Measurements from ENCODE around the gene LXN. TPM values are rescaled to one million over a fixed set of nuclear protein-coding genes. Genes with fewer than 3 reads are reported as not detected.

Gene LXN
- total and polyA plus RNA-seq, 2 of the 8 experiments (the other 6 are each of a cell fraction or from before 2014, with no cell fraction given), result 3.2 to 4.7 TPM

DNA sequence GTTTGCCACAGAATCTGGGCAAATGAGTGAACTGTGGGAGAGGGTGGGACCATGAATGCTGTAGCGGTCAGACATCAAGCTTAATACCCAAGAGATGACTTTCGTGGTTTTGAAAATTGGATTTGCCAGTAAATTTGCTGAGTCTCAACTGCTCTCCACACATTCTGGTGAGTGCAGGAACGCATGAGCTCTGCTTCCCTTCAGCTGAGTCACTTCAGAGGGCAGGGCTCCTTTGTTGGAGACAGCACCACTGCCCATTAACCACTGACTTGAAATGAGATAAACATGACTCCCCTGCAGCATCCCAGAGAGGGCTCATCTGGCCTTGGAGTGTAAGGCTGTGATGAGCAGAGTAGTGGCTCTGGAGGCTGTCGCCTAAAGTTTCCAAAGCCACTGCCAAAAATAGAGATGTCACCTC, 37.2 kb upstream of the LXN start:
- no peak overlapping the region for H3K4ac ChIP-seq (replicated peaks; ENCODE audit: insufficient read length, low read depth, low read length)
- no peak for DNase-seq (ENCODE audit: low read depth in 1 of 2, low spot score in 2 of 2)
- no peak overlapping the region for H4K5ac ChIP-seq (ENCODE audit: insufficient read length, low read depth, low read length)
- no peak overlapping the region for H2BK20ac ChIP-seq (ENCODE audit: low read length)
- no peak overlapping the region for H2BK15ac ChIP-seq (ENCODE audit: low read length)
- no peak overlapping the region for H4K91ac ChIP-seq (replicated peaks; ENCODE audit: insufficient read length, low read length)
- H3K4me2 ChIP-seq (ENCODE audit: insufficient read depth in 1 of 2, low read depth in 2 of 2, low read length in 2 of 2), result no peak overlapping the region
- no peak overlapping the region for H2AFZ ChIP-seq (ENCODE audit: low read length)
- H3K9ac ChIP-seq (replicated peaks in 1 of 4; ENCODE audit: extremely low read depth in 1 of 4, low read depth in 3 of 4, low read length in 3 of 4), result no peak overlapping the region
- no peak overlapping the region for H3K14ac ChIP-seq (ENCODE audit: insufficient read length)
- no peaks in the 10 kb centered on the region for H3K79me1 ChIP-seq (ENCODE audit: low read depth, low read length)
- no peak for TF ChIP-seq CBX5 (IDR thresholded peaks at IDR 0.05; ENCODE audit: low read depth, low read length)
- no peaks in the 10 kb centered on the region for H3K79me2 ChIP-seq (ENCODE audit: control insufficient read depth in 1 of 2, insufficient read depth in 2 of 2, low read length in 2 of 2)
- 76% methylated on average over 4 of the region's 4 CpGs; no CpG with 5 or more reads in 1 of the 2 experiments for WGBS, 2 experiments (ENCODE audit: extremely low coverage in 1 of 2, insufficient coverage in 1 of 2, insufficient read length in 1 of 2, insufficient replicate concordance in 2 of 2, low coverage in 1 of 2, low lambda C conversion rate in 2 of 2, missing lambda C conversion rate in 1 of 2)
- peaks cover 0 to 2% (median 0%) of the 10 kb centered on the region in 4 experiments; a peak in 1 of 8 replicates for H3K36me3 ChIP-seq (ENCODE audit: control insufficient read depth in 2 of 4, insufficient read depth in 4 of 4, low read length in 3 of 4)
- H4K8ac ChIP-seq (ENCODE audit: extremely low read depth, insufficient read depth, low read length), result no peak overlapping the region
- H3K27ac ChIP-seq (ENCODE audit: low read depth, low read length), result no peak overlapping the region
- no peak overlapping the region for H3K18ac ChIP-seq (ENCODE audit: extremely low read depth, low read length)
- CTCF ChIA-PET (ENCODE audit: partially characterized antibody), result interaction anchor here (0.9 to 2.1 kb wide), 3 partner anchors 14 to 37 kb away, joined by 4 to 9 read pairs (median 5); partner anchors contain the start of gene LXN
- H2AK5ac ChIP-seq (ENCODE audit: low read depth, low read length), result no peak overlapping the region
- POLR2A ChIA-PET (ENCODE audit: partially characterized antibody), result interaction anchor here (0.9 kb wide), 1 partner anchor 10 kb away, joined by 4 read pairs; no protein-coding TSS in a partner anchor
- no peak overlapping the region for H2BK120ac ChIP-seq (replicated peaks; ENCODE audit: low read depth, low read length)
- H3K27me3 ChIP-seq (replicated peaks in 1 of 4; ENCODE audit: control insufficient read depth in 3 of 4, extremely low read depth in 1 of 4, insufficient read depth in 3 of 4, low read length in 3 of 4), result no peaks in the 10 kb centered on the region
- no peak overlapping the region for H3K23ac ChIP-seq (ENCODE audit: insufficient read length)
- no peak overlapping the region for H2BK12ac ChIP-seq (ENCODE audit: low read depth, low read length)
- no peaks in the 10 kb centered on the region for H3K23me2 ChIP-seq (ENCODE audit: low read depth, low read length)
- H3K4me3 ChIP-seq (ENCODE audit: extremely low read depth in 1 of 4, insufficient read depth in 2 of 4, low read depth in 3 of 4, low read length in 4 of 4), result no peak overlapping the region
- peaks cover 0 to 2% of the 10 kb centered on the region in 2 experiments for H4K20me1 ChIP-seq (replicated peaks in 1 of 2; ENCODE audit: control insufficient read depth in 1 of 2, insufficient read depth in 2 of 2, low read length in 2 of 2)
- no peak overlapping the region for H2BK5ac ChIP-seq (ENCODE audit: low read depth, low read length)
- no peaks in the 10 kb centered on the region; a peak in 1 of 7 replicates for H3K4me1 ChIP-seq (replicated peaks in 1 of 4; ENCODE audit: control insufficient read depth in 3 of 4, insufficient read depth in 4 of 4, low read length in 3 of 4)
- H3K9me3 ChIP-seq (ENCODE audit: insufficient read depth in 2 of 2, low read depth in 1 of 2, low read length in 1 of 2), result no peaks in the 10 kb centered on the region
- no peak for FAIRE-seq
- H3K56ac ChIP-seq (replicated peaks; ENCODE audit: insufficient read length, low read depth, low read length), result no peak overlapping the region

Measured in H1 (cell line).